ENCODE data around the gene FAAP20. TPM values are rescaled to one million over a fixed set of nuclear protein-coding genes. Genes with fewer than 3 reads are reported as not detected.

The FAAP20 gene
- total RNA-seq, 1 experiment from 2014 or later = 119 TPM

GRCh38 chr1:2151911-2152310 lies 42.7 kb downstream of the FAAP20 start:
- H3K79me1 ChIP-seq (ENCODE audit: insufficient read depth, low read depth, low read length, poor library complexity, severe bottlenecking) = no peaks in the 10 kb centered on the region
- no peaks in the 10 kb centered on the region for H3K27me3 ChIP-seq (ENCODE audit: insufficient read depth, low read length)
- H4K5ac ChIP-seq (ENCODE audit: insufficient read length, low read depth, low read length) = no peak overlapping the region
- no peak overlapping the region for H3K27ac ChIP-seq (ENCODE audit: insufficient read length, low read depth, low read length)
- Mint-ChIP-seq H3K27ac (no peak overlapping the region), H3K4me1 (no peaks in the 10 kb centered on the region; a peak in 1 of 4 replicates), H3K27me3 (ENCODE audit: low read depth) (no peaks in the 10 kb centered on the region; the same call in 1 of the 2 replicates), H3K9me3 (no peaks in the 10 kb centered on the region), H3K36me3 (ENCODE audit: insufficient read depth in 1 of 3, low read depth in 3 of 3) (peaks cover 14 to 52% (median 21%) of the 10 kb centered on the region in 3 experiments), H3K4me3 (no peak overlapping the region)
- no peak overlapping the region for H4K91ac ChIP-seq (ENCODE audit: insufficient read length, low read depth, low read length)
- no peaks in the 10 kb centered on the region for H3K4me1 ChIP-seq (ENCODE audit: insufficient read depth, low read length)
- peaks cover 3% of the 10 kb centered on the region for H4K20me1 ChIP-seq (ENCODE audit: control insufficient read depth, insufficient read depth, insufficient read length)
- no peak overlapping the region for H2BK15ac ChIP-seq (ENCODE audit: low read depth, low read length)
- H3K18ac ChIP-seq (ENCODE audit: insufficient read length, low read depth, low read length) = no peak overlapping the region
- WGBS (ENCODE audit: extremely low coverage, insufficient read length, low lambda C conversion rate) = no CpG with 5 or more reads among the region's 6 CpGs
- no peak overlapping the region for H3K4me2 ChIP-seq (ENCODE audit: insufficient read depth, insufficient read length, low read length)
- H3T11ph ChIP-seq (ENCODE audit: low read length) = no peak overlapping the region
- H2AK5ac ChIP-seq (ENCODE audit: insufficient read length, low read length) = no peak overlapping the region
- H2BK20ac ChIP-seq (ENCODE audit: low read depth, low read length, poor library complexity, severe bottlenecking) = no peak overlapping the region
- H3K23ac ChIP-seq (ENCODE audit: insufficient read length, low read depth, low read length) = no peak overlapping the region
- H2BK5ac ChIP-seq (ENCODE audit: insufficient read length, low read length) = no peak overlapping the region
- no peak for DNase-seq
- no peak overlapping the region; the same call in 1 of the 2 replicates for H3K14ac ChIP-seq (ENCODE audit: insufficient read depth, low read length)
- H2BK120ac ChIP-seq (ENCODE audit: low read depth, low read length, poor library complexity, severe bottlenecking) = no peak overlapping the region
- H3K9me3 ChIP-seq (ENCODE audit: control insufficient read depth, low read depth, low read length) = no peaks in the 10 kb centered on the region
- H3K4ac ChIP-seq (ENCODE audit: low read depth, low read length) = no peak overlapping the region
- H3K23me2 ChIP-seq (ENCODE audit: insufficient read length, low read depth, low read length, poor library complexity, severe bottlenecking) = no peaks in the 10 kb centered on the region
- no peak overlapping the region for H2BK12ac ChIP-seq (ENCODE audit: insufficient read length, low read depth, low read length)
- H3K9ac ChIP-seq (ENCODE audit: extremely low read depth, insufficient read length, low read length) = no peak overlapping the region
- no peak overlapping the region for H2AFZ ChIP-seq (ENCODE audit: low read length)
- TF ChIP-seq CTCF (conservative IDR thresholded peaks at IDR 0.05) = no peak
- H4K8ac ChIP-seq (replicated peaks; ENCODE audit: insufficient read length, low read depth, low read length) = no peak overlapping the region
- no peaks in the 10 kb centered on the region; the same call in 1 of the 2 replicates for H3K79me2 ChIP-seq (ENCODE audit: insufficient read depth, low read length)
- no peak overlapping the region for H3K56ac ChIP-seq (ENCODE audit: insufficient read length, low read depth, low read length)

Measured in H9 (cell line).